Lower leg skin (tissue), 3 donors: ENCODE data around the gene AFMID.

Experiments used
- CTCF ChIP-seq, 3 donors: fragments of 450-650 bp; IDR thresholded peaks; one replicate each; pipeline ENCODE4 v1.5.1; 2016; ENCODE audit warnings: antibody characterized with exemption in 3 of 3, mild to moderate bottlenecking in 3 of 3, moderate library complexity in 2 of 3
- POLR2A ChIP-seq, 2 donors: fragments of 450-650 bp; IDR thresholded peaks; one replicate each; pipeline ENCODE4 v1.6.1; 2016 to 2017; ENCODE audit warnings: antibody characterized with exemption in 2 of 2, mild to moderate bottlenecking in 1 of 2, moderate library complexity in 1 of 2

DNA sequence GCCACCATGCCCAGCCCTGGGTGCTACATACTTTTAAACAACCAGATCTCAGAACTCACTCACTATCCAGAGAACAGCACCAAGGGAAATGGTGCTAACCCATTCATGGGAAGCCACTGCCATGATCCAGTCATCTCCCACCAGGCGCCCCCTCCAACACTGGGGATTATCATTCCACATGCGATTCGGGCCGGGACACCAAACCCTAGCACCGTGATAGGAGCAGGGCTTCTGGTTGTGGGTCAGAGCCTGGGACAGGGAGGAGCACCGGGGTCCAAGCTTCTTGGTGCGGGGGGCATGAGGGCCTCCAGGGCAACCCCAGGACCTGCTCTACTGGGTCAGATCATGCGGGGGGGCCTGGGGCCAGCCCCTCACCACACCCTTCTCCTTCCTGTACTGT, 48.7 kb downstream of the AFMID start:
- TF ChIP-seq CTCF (IDR thresholded peaks at IDR 0.05) (no peak), POLR2A (IDR thresholded peaks at IDR 0.05) (no peak)
